NAMALWA (cell line): ENCODE results near the gene MC1R.
A peak's percentile ranks its signal among the peaks of the same experiment; 100 is the strongest.

Experiments used
- DNase-seq: peaks from one replicate; pipeline ENCODE4 v3.0.0-alpha.2; 2015; ENCODE audit warnings: low spot score

MC1R gene

GRCh38 chr16:89895482-89896250 is 23.0 kb upstream of the MC1R start:
- DNase-seq, result no peak

DNA sequence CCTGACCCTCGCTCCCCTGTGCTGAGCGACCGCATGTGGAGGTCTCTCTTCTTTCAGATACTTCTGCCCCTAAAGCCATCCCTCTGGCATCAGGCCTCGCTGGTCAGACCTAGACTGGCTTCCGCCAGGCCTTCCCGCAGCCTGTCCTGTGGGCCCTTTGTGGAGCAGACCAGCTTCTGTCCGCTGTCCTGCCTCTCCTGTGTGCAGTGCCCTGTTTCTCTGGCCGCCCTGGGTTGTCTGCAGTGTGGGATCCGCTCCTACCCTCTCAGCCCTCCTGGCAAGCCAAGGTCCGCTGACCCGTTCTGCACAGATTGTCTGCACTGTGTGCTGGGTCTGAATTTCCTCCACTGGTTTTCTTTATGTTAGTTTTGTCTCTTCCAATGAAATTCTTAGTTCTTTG is 21.5 kb upstream of the MC1R start:
- DNase-seq, result no peak

DNA sequence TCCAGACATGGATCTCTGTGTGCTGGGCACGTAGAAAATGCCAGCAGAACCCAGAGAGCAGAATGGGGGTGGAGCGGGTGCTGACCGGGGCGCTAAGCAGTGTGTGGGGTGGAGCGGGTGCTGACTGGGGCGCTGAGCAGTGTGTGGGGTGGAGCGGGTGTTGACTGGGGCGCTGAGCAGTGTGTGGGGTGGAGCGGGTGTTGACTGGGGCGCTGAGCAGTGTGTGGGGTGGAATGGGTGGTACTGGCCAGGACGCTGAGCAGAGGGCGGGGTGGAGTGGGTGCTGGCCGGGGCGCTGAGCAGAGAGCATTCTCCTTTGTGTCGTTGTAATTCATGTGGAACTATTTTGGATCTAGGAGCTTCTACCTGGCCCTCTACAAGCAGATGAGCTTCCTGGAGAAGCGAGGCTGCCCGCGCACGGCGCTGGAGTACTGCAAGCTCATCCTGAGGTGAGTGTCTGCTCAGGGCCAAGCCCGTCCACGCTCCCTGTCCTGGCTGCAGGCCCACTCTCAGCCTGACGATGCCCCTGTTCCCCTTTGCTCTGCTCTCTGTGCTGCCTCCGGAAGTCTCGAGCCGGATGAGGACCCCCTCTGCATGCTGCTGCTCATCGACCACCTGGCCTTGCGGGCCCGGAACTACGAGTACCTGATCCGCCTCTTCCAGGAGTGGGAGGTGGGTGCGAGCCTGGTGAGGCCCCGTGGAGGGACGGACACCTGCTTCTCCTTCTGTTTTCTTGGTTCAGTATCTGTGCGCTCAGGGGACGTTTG is 20.3 kb upstream of the MC1R start:
- no peak for DNase-seq

GRCh38 chr16:89899879-89900481 is 18.7 kb upstream of the MC1R start:
- DNase-seq, result no peak

GRCh38 chr16:89900885-89901284 is 17.8 kb upstream of the MC1R start:
- DNase-seq, result no peak

GRCh38 chr16:89902980-89903379 is 15.7 kb upstream of the MC1R start:
- no peak for DNase-seq

GRCh38 chr16:89903908-89904515 is 14.7 kb upstream of the MC1R start:
- DNase-seq, result no peak

DNA sequence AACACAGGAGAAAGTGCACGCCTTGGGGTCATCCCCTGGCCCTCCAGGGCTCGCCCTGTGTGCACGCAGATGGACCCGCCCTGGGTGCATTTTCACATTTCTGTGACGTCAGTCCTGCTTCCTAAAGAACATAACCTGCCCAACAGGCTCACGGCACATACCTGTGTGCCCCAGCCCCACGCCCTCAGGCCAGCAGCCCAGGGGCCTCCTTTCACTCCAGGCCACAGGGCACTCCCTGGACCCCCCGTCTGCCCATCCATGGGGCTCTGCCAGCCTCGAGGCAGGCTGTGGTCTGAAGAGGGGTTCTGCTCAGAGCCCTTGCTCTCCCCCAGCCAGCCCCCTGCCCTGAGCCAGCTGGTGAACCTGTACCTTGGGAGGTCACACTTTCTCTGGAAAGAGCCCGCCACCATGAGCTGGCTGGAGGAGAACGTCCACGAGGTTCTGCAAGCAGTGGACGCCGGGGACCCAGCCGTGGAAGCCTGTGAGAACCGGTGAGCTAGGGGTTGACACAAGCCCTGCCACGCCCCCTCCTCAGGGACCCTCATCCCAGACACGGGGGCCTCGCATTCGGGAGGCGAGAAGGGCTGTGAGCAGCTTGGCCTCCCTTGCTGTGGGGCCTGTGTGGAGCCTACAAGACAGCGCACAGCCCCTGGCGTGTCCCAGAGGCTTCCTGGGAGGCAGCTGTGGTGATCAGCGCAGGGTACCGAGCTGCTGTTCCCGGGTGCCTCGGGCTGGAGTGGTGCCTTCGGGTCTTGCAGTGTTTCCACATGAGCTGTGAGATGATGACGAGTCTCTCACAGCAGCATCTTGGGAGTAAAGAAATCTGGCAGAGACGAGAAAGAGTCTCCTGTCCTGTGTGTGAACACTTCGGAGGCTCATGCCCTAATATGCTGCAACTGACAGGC is 13.8 kb upstream of the MC1R start:
- no peak for DNase-seq

GRCh38 chr16:89905511-89906139 is 13.0 kb upstream of the MC1R start:
- DNase-seq, result no peak

GRCh38 chr16:89906140-89907025 is 12.3 kb upstream of the MC1R start:
- DNase-seq, result no peak

- DNase-seq, result peak; percentile 44
Measured at GRCh38 chr16:89907055-89907814, 11.4 kb upstream of the MC1R start.

GRCh38 chr16:89908236-89908635 is 10.4 kb upstream of the MC1R start:
- DNase-seq, result no peak

DNA sequence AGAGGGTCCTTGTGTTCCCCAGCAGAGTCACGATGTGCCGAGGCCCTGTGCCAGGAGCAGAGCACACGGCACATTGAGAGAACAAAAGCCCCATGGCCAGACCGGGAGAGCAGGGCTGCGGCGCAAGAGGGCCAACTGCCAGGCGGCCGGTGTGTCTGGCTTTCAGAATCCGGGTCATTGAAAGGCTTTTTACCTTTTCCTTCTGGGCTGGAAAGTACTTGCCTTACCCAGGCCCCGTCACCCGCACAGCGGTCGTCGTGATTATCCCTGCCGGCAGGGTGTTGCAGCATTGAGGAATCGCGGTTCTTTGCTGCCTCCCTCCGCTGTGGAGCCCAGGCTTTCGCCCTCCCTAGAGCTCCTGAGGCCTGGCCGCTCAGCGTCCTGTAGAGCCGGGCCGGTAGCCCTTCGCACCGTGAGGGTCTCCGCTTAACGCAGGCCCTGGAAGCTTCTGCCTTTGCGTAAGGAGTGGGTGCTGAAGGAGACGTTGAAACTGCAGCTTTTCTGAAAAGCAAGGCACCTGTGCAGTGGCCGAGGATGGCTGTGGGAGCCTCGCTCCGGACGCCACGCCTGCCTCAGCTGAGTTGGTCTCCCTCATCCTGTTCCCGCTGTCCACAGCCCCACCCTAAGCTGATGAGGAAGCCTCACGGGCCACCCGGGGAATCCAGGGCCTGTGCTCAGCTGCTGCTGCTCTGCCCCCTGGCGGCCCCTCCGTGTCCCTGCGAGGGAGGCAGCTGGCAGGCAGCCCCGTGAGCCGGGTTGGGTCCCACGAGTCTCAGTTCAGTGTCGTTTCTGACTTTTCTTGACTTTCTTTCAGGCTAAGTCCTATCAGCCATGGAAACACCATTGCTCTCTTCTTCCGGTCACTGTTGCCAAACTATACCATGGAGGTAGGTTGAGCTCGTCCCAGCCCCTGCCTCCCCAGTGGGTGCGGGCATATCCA is 8.6 kb upstream of the MC1R start:
- peak; percentile 79 for DNase-seq

DNA sequence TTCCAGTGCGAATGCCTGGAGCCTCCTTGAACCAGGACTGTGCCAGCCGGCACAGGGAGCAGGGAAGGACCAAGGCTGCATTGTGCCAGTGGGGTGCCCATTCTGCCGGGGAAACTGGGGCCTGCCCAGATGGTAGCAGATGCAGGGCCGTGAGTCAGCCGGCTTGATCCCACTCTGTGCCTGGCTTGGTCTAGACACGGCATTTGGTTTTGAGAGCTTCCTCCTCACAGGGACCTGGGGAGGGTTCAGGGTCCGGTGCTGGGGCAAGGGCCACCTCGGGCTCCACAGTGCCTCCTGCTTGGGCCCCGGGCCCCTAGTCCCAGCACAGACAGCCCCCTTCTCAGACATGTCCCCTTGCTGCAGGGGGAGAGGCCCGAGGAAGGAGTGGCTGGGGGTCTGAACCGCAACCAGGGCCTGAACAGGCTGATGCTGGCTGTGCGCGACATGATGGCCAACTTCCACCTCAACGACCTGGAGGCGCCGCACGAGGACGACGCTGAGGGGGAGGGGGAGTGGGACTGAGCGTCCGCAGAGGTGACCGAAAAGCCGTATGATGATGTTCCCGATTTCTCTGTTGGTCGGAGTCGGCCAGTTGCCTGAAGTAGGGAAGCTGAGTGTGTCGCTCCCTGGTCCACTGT is 7.8 kb upstream of the MC1R start:
- DNase-seq, result no peak

GRCh38 chr16:89911375-89911774 is 7.3 kb upstream of the MC1R start:
- no peak for DNase-seq

GRCh38 chr16:89912143-89912542 is 6.5 kb upstream of the MC1R start:
- DNase-seq, result no peak

DNA sequence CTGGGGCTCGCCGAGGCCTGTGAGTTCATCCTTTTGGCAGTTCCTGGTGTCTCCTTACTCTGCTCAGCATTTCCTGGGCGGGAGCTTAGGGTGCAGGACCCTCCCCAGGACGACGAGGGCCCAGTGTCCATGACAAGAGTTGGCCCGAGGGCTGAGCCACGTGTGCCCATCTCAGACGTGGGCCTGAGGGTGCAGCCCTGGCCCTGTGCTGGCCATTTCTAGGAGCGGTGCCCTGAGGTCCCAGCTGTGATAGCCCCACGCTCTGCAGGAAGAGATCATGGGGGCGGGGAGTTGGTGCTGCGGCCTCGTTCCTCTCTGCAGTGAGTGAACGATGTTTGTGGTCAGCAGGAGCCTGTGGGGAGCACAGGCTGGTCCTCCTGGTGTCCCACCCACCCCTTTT is 6.0 kb upstream of the MC1R start:
- DNase-seq, result no peak
